GM21526 (cell line): ENCODE data around the gene TRIM49D2.
"Not testable (repeated sequence)": the region's sequence is repeated elsewhere in the genome, so short reads cannot be mapped to it uniquely, and the experiment has no call there.

ENCODE experiments used
- ATAC-seq: cut with Tn5 transposase; IDR thresholded peaks from one replicate; pipeline ENCODE4 v1.9.1; 2021; ENCODE audit warnings: moderate library complexity; ENCODE audit not compliant: unreplicated experiment, low FRiP score

TRIM49D2 gene, protein sequence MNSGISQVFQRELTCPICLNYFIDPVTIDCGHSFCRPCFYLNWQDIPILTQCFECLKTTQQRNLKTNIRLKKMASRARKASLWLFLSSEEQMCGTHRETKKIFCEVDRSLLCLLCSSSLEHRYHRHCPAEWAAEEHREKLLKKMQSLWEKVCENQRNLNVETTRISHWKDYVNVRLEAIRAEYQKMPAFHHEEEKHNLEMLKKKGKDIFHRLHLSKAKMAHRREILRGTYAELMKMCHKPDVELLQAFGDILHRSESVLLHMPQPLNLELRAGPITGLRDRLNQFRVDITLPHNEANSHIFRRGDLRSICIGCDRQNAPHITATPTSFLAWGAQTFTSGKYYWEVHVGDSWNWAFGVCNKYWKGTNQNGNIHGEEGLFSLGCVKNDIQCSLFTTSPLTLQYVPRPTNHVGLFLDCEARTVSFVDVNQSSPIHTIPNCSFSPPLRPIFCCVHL

GRCh38 chr11:89923764-89924163 is at the start of gene TRIM49D2:
TSS of gene TRIM49D2 (plus strand) at chr11:89924064. CDS start at chr11:89926762, 2,698 bp downstream.
- ATAC-seq = not testable (repeated sequence)

DNA sequence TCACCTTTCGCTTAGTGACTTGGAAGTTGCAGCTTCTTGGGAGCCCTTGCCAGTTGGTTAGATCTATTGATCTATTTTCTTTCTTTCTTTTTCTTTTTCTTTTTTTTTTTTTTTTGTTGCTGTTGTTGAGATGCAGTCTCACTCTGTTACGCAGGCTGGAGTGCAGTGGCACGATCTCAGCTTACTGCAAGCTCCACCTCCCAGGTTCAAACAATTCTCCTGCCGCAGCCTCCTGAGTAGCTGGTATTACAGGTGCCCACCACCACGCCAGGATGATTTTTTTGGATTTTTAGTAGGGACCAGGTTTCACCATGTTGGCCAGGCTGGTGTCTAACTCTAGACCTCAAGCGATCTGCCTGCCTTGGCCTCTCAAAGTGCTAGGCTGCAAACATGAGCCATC is 46.4 kb upstream of the TRIM49D2 start:
- not testable (repeated sequence) for ATAC-seq

DNA sequence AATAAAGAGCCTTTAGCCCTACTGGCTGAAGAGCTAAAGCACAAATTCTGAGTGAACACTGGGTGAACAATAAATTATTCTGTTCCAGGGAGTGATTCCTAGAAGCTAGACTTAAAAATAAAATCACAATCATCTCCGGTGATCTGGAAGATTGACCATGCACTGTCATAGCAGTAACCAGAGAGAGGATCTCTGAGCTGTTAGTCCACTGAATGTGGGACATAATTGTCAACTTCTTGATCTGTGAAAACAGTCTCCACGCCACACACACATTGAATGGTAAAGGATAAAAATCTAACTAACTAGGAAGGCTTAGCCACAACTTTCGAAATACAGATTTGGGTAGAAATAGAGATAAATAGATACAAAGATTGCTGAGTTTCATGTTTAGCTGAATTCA is 30.6 kb upstream of the TRIM49D2 start:
- not testable (repeated sequence) for ATAC-seq

DNA sequence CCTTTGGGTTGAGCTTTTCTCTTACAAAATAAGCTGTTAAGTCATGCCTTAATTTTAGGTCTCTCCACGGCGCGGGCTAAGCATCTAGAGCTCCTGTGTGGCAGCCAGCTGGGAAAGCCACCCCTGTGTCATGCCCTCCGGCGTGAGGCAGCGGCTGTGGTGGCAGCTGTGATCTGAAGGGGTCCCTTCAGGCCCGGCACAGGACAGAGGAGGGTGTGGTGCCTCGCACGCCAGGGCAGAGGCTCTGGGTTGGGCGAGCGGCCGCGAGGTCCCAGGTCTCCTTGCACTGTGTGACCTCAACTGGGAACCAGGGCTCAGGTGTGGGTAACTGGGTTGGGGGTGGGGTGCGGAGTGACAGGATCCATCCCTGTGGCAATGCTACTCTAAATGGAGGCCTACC is 23.1 kb upstream of the TRIM49D2 start:
- ATAC-seq = not testable (repeated sequence)

GRCh38 chr11:89922195-89922660 is 1.6 kb upstream of the TRIM49D2 start, which contains the start of gene TRIM49D1:
TSS of gene TRIM49D1 (minus strand) at chr11:89922245. CDS start at chr11:89917710, 4,535 bp downstream.
- no peak for ATAC-seq

DNA sequence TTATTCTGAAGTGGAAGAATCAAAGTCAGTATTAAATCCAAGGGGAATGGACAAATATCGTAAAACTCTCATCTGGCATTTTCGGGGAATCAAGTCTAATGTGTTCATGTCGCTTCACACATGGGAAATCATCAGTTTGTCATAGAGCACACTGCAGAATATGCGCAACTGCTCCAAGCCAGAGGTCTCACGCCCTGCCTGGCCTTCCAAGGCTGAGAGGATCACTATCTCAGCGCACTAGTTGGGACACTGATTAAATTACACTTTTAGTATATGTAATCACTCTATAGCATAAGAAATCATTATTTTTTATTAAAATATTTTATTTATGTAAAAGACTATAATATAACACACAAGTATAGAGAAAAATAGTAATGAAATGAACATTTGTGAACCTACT is 37.0 kb downstream of the TRIM49D2 start:
- ATAC-seq = not testable (repeated sequence)

DNA sequence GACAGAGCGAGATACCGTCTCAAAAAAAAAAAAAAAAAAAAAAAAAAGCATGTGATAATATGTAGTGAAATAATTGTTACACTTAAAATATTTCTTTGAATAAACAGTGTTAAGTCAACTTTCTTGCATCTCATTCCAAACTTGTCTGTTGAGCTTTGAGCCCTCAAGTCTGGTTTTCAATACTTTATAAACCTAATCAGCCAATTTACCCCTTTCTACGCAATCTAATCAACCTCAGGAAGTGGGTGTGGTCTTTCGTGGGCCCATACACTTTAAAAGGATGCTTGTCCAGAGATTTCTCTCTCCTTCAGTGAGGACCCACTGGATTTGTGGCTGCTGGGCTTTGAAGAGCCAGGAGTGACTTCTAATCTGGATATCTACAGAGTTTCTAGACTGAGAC is 41.9 kb downstream of the TRIM49D2 start, which contains the start of gene TRIM64:
Gene TRIM64 (plus strand): TSS at position 301 of the 400 bp plus-strand sequence. CDS start 2,467 bp downstream, outside the sequence.
- ATAC-seq = not testable (repeated sequence)
